ENCODE measurements around the gene GALNT14.

Gene GALNT14

DNA sequence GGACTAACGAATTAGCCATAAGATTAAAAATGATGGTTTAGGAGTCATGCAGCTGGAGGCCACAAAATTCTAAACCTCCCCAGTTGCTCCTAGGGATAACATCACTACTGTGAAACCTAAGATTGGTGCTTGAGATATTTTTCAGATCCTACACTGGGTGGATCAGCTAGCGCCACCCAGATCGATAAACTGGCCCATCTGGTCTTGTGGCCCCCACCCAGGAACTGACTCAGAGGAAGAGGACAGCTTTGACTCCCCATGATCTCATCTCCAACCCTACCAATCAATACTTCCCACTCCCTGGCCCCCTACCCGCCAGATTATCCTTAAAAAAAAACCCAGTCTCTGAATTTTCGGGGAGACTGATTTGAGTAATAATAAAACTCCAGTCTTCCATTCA, 5.5 kb downstream of the GALNT14 start:
- no peak for DNase-seq

DNA sequence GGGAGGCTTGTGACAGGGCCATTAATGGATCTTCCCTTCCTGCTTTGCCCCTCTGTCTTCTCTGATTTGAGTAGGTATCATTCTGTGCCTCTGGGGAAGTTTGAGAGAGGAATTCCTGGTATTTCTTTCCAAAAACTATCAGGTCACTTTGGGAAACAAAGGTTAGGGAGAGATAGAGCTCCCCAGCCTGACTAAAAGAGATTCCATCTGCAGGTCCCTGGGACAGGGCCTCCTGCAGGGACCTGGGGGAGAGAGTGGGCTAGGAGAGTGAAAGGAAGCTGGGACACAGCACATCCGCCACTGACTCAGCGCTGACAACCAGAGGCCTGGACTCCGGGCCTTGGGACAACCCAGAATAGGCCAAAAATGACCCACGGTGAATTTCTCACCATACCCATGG, 6.4 kb downstream of the GALNT14 start:
- DNase-seq, result no peak

DNA sequence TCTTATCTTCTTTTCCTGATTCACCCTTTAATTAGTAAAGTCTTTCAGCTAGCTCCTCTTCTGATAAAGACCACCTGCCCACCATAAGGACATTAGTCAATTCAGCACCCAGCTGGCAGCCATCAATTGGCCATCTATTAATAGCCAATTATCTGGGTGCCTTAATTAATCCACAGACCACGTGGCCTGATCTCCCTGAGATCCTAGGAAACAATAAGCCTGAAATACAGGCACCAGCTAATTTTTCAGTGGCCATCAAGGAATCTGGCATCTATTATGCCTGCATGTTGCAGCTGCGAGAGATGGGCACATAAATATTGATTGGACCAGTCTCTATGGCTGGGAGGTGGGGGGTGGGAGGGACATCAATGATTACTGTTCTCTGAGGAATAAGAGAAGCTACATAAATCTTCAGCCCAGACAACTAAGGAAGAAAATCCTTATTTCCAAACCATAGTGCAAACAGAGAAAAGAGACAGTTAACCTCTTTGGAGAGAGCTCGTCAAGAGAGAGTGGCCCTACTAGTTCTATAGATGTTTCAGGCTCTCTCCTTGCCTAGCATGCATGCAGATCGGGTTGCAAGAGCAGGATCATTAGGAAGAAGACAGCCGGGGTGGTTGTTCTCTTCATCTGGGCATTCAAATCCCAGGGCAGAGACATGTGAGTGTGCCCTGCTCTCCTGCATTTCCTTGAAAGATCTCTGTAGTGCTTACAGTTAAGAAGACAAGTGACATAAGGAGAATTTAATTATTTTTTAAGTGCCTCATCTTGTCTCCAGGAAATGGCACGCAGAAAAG, 8.7 kb downstream of the GALNT14 start:
- no peak for DNase-seq

DNA sequence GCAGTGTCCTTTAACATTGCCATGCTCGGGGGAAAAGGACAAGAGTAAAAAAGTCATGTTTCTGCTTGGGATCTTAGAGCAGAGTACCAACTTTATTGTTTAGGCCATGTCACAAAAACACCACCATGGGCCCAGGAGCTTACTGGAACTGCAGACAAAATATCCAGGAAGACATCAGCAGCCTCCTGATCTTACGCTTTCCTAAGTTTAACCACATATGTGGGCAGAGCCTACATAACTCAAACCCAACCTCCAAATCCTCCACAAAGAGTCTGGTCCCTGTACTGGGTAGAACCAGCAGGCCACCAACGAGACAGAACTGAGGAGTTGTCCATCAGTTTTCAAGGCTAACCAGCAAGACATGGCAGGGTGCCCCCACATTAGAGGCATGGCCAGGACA, 10.3 kb downstream of the GALNT14 start:
- no peak for DNase-seq

DNA sequence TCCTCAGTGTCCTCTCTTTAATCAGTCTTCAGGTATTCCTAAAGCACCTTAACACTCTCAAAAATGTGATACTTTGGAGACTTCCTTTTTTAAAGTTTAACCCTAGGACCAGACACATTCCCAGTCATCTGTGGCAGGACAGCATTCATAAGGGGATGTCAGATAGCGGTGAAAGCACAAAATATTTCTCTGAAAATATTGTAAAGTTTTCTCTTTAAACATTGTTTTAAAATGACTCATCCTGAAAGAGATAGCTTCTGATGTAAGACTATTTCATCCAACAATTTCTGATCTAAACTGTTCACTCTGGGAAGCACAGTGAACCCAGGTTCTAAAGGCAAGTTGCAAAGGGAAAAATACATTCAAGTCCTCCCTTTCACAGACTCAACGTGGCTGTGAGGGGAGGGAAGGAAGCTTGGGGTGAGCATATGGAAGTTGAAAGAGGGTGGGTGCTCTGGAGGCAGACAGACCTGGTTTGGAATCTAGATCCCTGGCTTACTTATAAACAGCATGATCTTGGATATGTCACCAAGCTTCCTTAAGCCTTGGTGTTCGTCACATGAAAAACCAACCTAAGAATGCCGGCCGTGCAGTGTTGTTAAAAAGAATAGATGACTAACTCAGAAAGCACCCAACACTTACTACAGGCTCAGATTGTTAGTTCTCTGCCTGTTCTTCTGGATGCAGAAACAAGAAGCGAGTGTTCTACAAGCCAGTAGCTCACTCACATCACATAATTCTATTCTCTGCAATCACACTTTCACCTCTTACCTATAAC, 12.1 kb downstream of the GALNT14 start:
- no peak for DNase-seq

DNA sequence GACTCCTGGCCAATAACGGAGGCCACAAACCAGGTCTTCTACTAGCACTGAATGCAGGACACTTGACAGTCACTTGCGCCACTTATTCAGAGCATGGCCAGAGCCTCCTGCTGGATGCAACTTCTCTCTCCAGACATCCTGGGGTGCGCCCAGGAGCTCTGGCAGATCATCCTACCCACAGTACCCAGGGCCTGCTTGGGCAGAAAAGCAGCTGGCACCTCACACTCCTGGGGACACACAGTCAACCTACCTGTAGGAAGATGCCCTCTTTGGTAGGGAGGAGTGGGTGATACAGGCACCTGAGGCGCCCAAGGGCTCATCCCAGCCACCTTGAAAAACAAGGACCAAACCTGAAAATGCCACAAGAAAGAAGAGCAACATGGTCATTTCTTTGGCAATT, 13.3 kb downstream of the GALNT14 start:
- no peak for DNase-seq

DNA sequence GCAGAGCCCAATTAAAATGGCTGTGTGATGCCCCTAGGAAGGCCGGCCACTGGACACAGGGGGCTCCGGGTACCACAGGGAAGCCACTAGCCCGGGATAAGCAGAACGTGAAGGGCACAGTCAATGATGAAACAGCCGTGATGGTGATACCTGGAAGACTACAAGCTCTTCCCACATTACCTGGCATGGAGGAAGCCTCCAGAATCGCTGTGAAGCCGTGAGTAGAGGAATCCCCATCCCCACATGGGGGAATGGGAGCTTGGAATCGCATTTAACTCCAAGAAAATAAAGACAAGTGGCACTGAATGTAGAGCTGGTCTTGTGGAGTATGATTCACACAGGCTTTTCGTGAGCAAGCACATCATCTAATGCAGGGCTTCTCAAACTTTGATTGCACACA, 16.1 kb downstream of the GALNT14 start:
- no peak for DNase-seq

DNA sequence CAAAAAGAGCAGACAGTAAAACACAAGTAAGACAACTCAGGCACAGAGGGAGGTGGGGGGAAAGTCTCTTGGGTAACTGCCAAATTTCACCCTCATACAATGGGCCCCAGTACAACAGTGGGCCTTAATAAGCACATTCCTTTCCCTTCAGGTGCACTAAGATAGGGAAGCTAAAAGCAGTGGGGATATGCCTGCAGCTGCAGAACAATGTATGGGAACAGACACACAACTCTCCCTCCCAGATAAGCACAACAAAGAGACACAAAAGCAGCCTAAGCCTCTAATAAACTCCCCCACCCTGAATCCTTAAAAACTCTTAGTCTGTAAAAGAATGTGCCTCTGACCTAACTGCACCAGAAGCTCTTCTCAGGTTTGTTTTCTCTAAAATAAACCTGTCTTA, 24.5 kb downstream of the GALNT14 start:
- no peak for DNase-seq

DNA sequence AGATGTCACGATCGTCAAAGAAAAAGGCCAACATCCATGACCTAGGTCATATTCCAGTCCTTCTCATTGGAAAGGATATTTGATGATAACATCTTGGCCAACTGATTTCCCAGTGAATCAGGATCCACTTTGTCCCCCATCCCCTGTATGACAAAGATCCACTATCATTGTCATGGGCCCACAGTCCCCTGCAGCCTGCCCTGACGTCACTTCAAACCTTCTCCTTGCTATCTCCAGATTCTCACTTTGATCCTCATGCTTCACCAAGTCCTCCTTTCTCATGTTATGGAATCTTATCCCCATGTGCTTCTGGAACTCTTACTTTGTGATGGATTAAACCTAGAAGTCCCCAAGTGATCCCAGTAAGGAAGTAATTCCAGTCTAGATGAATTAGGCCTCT, 25.7 kb downstream of the GALNT14 start:
- no peak for DNase-seq

DNA sequence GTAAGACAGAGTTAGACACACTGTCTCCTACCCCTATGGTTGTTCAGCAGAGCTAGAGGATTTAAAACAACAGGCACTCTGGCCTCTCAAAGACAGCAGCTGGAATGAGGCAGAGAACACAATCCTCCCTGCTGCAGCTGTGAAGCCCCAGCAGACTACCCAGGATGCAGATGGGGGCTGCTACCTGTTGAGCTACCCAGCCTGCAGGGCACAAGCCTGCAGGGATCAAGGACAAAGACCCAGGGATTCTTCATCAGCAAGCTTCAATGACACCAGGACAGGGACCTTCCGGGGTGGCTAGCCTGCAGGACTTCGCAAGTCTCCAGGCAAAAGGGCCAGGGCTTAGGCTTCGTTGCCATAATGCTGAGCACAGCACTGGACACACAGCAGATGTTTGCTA, 27.2 kb downstream of the GALNT14 start:
- no peak for DNase-seq

DNA sequence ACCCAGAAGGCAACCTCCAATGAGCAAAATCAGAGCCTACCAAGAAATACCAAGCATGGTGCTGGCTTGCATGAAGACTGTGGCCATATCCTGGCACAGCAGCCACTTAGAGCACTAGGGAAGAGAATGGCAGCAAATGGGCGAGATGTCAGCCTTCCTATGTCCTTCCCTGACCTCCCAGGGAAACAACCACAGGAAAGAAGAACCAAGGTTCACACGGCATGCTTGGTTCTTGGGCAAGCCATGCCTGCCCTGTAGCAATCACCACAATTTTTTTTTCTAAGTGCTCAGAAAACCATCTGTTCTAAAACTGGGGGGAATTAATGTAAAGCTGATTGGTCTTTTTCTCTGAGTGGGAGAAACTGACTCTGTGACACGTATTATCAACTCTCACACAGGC, 27.8 kb downstream of the GALNT14 start:
- DNase-seq, result no peak

DNA sequence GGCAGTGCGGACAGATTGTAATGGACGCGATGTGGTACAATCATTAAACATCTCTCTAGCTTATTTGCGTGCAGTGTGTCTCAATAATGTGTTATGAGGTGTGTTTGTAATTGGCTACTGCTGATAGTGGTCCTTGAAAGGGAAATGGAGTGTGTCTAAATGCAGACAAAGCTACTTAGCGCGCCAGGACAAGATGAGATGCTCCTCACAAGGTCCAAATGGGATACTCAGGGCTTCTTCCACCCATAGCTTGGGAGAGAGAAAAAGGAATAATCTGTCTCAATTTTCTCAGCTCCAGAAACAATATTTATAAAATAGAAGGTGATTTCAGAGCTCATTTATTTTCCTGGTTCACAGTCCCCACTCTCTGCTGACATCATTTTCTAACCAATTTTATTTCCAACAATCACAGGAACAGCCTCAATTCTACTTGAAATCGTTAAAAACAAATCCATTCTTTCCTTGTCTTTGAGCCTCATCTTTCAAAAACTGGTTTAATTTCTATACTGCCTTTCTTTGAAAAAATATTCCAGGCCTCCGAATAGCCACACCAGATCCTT, 28.5 kb downstream of the GALNT14 start:
- DNase-seq, result no peak

DNA sequence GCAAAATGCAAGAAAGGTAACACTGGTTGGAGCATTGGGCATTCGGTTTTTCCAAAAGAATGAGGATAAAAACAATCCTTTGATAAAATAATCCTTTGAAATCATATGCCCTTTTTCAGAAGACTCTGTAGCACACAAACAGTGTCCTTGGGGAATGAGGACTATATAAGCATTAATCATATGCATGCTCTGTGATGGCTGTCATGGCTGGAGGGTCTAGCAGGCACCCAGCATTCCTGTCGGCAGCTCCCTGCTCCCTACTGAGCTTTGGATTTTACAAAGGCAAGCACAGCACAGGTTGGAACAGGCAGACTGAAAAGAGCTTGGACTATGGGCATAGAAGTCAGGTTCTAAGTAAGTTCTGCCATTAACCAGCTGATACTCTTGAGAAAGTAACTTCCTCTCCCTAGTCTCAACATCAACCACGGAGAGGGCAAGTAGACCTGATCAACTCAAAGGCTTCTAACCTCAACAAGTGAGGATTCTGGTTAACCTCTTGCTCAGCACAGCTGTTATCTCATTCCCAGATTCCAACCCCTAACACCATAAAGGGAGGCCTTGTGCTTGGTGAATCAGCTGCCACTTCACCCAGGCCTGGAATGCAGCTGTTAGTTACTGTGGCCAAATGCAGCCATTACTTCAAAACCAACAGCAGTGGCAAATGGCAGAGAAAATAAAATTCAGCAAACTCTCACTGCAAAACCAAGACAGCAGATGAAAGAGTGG, 29.5 kb downstream of the GALNT14 start:
- no peak for DNase-seq

DNA sequence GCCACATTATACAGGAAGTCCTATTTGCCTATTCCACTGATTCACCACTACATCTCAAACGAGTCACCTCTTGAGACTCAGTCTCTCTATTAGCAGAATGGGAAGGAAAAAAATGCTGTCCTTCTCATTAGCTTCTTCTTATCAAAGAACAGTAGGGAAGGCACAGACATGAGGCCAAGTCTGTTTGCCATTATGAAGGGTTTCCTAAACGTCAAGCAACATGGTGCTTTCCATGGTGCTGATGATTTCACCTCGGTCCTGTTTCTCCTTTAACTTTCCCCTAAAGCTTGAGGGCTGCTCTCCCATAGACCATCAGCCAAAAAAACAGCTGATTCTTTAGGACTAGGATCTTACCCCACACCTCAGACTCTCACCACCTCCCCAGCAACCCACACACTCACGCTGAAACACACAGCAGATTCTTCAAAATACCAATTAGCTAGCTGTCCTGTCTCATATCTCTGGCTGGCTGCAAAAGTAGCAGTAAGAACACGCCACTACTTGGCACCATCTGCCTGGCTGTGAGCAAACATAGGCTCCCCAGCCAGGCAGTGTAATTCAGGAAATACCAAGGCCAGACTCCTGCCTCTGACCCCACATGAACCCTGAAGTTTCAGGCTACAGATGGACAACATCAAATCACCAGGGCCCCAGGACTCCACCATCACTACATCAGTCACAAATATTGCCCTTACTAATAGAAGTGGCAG, 30.5 kb downstream of the GALNT14 start:
- DNase-seq, result no peak

DNA sequence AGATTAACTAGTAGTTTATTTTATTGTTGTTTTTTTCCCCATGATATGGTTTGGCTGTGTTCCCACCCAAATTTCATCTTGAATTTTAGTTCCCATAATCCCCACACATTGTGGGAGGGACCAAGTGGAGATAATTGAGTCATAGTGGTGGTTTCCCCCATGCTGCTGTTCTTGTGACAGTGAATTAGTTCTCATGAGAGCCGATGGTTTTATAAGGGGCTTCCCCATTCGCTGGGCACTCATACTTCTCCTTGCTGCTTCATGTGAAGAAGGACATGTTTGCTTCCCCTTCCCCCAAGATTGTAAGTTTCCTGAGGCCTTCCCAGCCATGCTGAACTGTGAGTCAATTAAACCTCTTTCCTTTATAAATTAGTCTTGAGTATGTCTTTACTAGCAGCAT, 36.5 kb downstream of the GALNT14 start:
- no peak for DNase-seq

DNA sequence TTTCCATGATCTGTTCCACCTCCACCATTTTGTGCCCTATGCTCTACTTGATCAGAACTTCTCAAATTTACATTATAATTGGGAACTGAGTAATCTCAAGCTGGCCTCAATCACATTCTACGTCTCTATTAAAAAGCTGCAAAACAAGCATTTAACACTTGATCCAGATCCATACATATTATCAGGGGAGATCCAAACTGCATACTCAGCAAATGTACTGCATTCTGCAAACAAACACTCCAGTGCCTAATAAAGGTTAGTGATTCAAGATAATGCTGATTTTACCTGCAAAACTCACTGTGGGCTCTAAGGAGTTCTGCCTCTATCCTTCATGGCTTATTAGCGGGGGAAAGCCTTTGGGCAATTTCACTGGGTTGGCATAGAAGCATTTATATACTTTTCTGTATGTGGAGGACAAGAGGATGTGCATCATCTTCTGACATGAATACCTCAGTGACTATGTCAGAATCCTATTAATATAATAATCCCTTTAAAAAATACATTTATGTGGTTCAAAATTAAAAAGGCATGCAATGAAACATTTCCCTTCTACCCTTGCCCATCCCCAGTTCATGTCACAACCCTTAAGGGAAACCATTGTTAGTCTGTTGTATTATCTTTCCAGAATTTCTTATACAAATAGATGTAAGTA, 40.2 kb downstream of the GALNT14 start:
- no peak for DNase-seq

DNA sequence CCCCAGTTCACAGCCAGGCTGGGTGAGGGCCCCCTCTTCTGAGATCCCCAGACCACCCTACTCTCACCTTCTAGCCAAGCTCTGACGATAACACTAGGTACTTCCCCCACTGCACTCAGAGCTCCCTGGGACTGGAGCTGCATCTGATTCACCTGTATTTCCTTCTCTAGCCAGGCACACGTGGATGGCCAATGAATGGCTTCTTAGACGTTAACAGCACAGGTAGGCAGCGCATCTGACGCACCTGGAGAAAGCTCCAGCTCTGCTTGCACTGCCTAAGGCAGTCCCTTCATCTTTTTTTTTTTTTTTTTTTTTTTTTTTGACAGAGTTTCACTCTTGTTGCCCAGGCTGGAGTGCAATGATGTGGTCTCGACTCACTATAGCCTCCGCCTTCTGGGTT, 48.1 kb downstream of the GALNT14 start:
- no peak for DNase-seq

DNA sequence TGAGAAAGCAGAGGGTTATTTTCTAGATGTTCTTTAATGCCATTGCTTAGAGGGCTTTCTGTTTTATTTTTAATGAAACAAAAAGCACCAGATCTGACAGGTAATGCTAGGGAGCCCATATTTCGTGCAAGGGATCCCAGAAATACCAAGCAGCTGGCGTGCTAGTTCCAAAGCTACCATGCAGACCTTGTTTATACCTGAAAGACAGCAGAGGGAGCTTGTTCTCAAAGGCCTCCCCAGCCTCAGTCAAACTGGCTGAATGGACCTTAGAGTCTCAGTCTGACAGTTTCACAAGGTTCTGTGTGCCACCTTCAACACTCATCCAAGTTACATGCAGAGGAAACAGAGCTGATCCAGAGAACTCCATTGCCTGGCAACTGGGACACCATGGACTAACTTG, 48.6 kb downstream of the GALNT14 start:
- no peak for DNase-seq

DNA sequence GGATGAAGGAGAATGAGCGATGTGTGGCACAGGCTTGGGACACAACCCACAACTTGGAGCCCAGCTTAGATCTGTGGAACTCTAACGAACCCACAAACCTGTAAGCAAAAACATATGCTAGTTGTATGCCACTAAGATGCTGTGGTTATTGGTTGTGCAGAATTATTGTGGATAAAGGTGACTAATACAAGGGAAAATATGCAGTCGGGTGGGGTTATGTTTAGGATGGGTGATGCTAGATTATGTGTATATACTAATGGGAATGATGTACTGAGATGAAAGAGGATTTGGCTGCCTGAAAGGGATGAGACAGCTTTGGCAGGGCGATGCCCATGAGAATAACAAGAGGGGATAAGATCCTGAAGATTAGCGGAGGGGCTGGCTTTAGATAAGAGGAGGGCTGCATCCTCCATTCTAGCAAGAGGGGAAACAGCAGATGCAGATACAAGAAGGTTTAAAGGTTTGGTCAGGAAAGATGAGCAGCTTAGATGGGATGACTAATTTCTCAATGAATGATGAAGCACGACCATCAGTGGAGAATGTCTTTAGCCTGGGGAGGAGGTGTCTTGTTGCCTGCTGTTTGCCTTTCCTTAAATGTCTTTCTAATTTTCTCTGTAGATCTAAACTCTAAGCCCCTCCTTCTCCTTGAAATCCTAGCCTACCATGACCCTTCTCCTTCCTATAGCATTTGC, 49.6 kb downstream of the GALNT14 start:
- no peak for DNase-seq

DNA sequence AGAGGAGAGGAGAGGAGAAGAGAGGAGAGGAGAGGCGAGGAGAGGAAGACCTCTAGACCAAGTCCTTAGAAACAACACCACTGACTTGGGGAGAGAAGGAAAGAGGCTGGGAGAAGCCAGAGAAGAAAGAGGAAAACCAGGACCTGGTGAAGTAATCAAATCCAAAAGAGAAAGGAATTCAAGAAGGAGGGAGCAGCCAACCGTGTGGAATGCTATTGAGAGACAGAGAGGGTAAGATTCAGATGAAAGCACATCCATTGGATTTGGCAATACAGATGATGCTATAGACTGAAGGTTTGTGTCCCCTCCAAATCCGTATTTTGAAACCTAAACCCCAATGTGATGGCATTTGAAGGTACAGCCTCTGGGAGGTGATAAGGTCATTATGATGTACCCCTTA, 50.7 kb downstream of the GALNT14 start:
- DNase-seq, result no peak

DNA sequence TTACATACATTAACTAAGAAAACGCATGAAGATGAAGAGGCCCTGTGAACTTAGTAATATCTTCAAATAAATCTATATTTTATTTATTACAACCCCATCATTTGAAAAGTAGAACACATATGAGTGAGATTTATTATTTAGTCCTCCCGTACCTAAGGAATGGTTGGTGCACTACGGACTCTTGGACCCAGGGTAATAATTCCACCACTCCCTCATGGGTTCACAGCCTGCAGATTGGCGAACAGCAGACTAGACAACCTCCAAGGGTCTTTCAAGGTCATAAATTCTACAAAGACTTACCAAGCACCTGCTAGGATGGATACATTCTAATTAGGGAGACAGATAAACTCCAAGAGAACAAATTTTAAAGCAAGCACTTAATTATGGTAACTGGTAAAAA, 51.6 kb downstream of the GALNT14 start:
- DNase-seq, result no peak
